GM18951 (cell line): ENCODE data around the gene GOT2.
"Not testable (repeated sequence)": the region's sequence is repeated elsewhere in the genome, so short reads cannot be mapped to it uniquely, and the experiment has no call there.

Experiments
- POLR2A ChIP-seq: IDR thresholded peaks from 4 replicates; pipeline ENCODE4 v1.6.1; 2011; ENCODE audit warnings: mild to moderate bottlenecking; ENCODE audit not compliant: insufficient read length, insufficient read depth; ENCODE audit errors: extremely low read depth
- in situ Hi-C: fragments of 300-500 bp; cut with MboI; formaldehyde crosslinking; loops from one replicate; pipeline ENCODE4 v1.12.0; 2022; ENCODE audit warnings: low sequenced_read_pairs, mixed read lengths, inconsistent platforms; ENCODE audit not compliant: unreplicated experiment

Gene GOT2

GRCh38 chr16:58733671-58734458 lies at the start of gene GOT2:
Gene GOT2 (minus strand): TSS chr16:58734316. CDS start chr16:58734228, 88 bp downstream.
- peak; percentile 77 for TF ChIP-seq POLR2A
- in situ Hi-C loops: no loop called here

DNA sequence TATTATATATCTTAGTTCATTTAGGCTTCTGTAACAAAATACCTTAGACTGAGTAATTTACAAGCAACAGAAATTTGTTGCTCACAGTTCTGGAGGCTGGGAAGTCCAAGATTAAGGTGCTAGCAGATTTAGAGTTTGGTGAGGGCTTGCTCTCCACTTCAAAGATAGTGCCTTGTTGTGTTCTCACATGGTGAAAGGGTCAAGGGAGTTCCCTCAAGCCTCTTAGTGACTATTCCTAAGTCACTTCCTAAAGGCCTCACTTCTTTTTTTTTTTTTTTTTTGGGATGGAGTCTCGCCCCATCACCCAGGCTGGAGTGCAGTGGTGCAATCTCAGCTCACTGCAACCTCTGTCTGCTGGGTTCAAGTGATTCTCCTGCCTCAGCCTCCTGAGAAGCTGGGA lies 45.2 kb upstream of the GOT2 start:
- in situ Hi-C loops: not testable (repeated sequence)

DNA sequence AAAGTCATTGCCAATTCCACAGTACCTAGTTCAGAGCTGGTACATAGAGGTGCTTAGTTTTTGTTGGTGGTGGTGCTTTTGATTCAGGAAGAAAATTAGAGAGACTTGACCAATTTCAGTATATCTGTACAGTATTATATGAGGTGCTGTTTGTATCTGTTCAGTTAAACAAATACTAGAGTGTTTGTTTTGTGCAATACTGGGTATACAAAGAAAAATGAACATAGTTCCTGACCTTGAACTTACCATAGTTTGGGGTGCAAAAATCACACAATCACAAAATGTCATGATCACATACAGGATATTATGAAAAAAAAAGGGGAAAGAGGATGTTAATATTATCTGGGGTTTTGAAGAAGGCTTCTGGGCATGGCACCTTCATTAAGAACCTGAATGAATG lies 39.8 kb upstream of the GOT2 start:
- no peak for TF ChIP-seq POLR2A
- in situ Hi-C loops: no loop called here

GRCh38 chr16:58768145-58768544 lies 34.0 kb upstream of the GOT2 start:
- in situ Hi-C loops: no loop called here
- TF ChIP-seq POLR2A: no peak

DNA sequence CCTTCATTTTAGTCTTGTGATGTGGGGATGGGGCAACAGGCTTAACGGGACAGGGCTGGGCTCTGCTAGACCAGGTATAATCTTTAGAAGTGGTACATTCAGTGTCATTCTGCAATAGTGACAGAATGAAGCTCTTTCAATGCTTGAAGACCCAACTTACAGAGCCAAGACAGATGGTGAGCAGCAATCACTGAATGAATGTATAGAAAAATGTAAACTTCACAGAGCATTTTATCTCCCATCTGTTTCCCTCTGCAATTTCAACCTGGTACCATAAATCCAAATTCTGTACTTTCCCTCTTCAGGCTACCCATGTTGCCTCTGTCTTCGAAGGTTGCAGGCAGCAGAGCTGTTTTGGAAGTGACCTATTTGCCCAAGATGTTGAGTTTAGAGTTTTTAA lies 33.5 kb upstream of the GOT2 start:
- in situ Hi-C loops: no loop called here
- no peak for TF ChIP-seq POLR2A

DNA sequence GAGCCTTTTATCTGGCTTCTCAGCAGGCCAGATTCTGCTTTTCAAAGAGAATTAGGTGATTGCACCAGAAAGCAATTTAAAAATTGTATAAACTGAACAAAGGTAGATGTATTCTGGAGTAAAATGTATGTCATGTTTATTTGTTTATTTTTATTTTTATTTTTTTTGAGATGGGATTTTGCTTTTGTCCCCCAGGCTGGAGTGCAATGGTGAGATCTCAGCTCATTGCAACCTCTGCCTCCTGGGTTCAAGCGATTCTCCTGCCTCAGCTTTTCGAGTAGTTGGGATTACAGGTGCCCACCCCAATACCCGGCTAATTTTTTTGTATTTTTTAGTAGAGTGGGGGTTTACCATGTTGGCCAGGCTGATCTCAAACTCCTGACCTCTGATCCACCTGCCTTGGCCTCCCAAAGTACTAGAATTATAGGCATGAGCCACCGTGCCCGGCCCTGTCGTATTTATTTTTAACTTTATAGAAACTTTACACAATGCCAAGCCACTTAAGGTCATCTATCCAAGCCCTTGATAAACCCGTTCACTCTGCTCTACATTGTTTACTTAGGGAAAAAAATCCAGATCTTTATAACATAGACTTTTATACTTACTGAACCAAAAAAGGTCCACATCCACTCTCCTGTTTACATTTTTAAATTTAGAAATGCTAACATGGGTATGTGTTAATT lies 22.7 kb upstream of the GOT2 start:
- in situ Hi-C loops: no loop called here
- TF ChIP-seq POLR2A: no peak

DNA sequence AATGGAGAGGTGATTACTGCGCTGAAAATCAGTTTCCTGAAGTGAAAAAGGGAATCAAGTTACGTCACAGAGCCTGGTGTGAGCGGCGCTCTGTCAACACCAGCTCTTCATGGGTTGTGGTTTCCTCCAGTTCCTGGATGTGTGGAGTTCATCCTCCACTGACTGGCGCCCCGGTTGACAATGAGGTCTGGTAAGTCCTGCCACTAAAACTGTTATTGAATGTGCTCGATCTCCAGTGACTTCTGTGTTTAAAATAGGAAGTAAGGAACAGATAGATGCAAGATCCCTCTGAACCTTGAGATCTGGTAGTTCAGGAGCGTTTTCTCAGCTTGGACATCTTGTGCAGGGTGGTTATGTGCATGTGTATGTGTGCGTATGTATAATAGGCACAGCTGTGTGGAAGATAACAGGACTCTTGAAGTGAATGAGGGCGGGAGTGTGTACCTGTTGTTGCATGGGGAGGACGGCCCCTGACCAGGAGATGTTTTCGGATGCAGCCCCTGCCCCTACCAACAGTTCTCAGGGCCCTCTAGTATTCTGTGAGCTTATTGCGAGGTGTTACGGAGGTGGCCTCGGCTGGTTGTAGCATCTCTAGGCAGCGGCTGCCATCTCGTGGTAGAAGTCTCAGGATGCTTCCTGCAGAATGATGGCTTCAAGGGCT lies 22.0 kb upstream of the GOT2 start:
- TF ChIP-seq POLR2A: no peak
- in situ Hi-C loops: no loop called here

DNA sequence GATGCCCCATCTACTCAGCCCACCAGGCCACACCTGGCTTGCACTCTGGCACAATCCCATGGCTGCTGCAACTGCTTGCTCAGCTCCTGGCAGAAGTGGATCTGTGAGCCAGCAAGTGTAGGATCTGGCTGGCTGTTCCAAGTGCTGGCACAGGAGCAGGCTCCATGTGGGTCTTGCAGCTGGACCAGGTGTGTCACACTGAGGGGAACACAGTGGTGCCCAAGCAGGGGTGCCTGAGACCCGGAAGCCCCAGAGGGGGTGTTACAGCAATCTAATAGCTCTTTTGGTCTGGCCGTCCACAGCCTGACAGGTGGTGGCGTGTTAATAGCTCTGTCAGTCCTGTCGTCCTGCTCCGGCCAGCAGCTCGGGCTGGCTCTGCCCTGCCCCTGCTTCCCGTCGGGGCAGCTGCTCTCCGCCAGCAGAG lies 19.6 kb upstream of the GOT2 start:
- in situ Hi-C loops: no loop called here
- no peak for TF ChIP-seq POLR2A

DNA sequence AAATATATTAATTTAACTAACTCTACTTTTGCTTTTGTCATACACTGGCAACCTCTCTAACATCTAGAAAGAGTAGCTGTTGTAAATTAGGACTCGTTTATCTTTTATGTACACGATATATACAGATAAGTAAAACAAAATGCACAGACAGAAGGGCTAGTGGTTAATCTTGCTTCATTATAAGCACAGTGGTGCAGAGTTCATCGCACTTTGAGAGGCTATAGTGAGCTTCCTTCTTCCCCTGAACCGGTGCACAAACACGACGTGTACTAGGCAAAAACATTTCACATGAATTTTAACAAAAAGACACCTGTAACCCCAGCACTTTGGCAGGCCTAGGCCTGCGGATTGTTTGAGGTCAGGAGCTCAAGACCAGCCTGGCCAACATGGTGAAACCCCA lies 10.4 kb upstream of the GOT2 start:
- TF ChIP-seq POLR2A: no peak
- in situ Hi-C loops: no loop called here

- TF ChIP-seq POLR2A: no peak
These were observed 7.9 kb upstream of the GOT2 start for GRCh38 chr16:58741976-58742375.

GRCh38 chr16:58741166-58741565 lies 7.0 kb upstream of the GOT2 start:
- TF ChIP-seq POLR2A: no peak
- in situ Hi-C loops: no loop called here

More at GRCh38 chr16:58741976-58742375, 7.9 kb upstream of the GOT2 start:
- in situ Hi-C loops: no loop called here

DNA sequence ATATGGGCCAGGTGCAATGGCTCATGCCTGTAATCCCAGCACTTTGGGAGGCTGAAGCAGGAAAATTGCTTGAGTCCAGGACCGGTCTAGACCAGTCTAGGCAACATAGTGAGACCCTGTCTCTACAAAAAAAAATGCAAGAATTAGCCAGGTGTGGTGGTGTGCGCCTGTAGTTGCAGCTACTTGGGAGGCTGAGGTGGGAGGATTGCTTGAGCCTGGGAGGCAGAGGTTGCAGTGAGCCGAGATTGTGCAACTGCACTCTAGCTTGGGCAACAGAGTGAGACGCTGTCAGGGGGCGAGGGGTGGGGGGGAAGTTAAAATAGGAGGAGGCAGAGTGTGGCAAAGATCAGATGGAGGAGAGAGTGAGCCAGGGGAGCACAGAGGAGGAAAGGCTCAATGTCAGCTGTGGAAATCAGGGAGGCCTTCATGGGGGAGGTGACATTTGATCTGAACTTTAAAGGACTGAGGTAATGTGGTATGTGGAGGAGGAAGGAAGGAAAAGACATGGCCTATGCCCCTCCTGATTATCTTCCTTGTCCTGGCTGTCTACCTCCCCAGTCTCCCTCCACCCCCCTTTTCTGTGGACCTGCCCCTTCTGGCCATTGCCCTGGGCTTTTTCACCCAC lies 4.7 kb upstream of the GOT2 start:
- no peak for TF ChIP-seq POLR2A
- in situ Hi-C loops: no loop called here

GRCh38 chr16:58736341-58736740 lies 2.2 kb upstream of the GOT2 start:
- in situ Hi-C loops: not testable (repeated sequence)
